HG02759 (cell line): ENCODE results near the gene ITGB2.

Experiments
- ATAC-seq: cut with Tn5 transposase; IDR thresholded peaks from one replicate; pipeline ENCODE4 v1.9.1; 2021; ENCODE audit warnings: mild to moderate bottlenecking, moderate library complexity; ENCODE audit not compliant: unreplicated experiment

ITGB2 gene

GRCh38 chr21:44955798-44956175 is 35.1 kb upstream of the ITGB2 start:
- ATAC-seq, result no peak

- no peak for ATAC-seq
Measured at GRCh38 chr21:44955141-44955797, 34.6 kb upstream of the ITGB2 start.

GRCh38 chr21:44954281-44954771 is 33.6 kb upstream of the ITGB2 start:
- ATAC-seq, result no peak

- no peak for ATAC-seq
Measured at GRCh38 chr21:44953628-44954021, 32.9 kb upstream of the ITGB2 start.

- no peak for ATAC-seq
Measured at GRCh38 chr21:44952929-44953627, 32.4 kb upstream of the ITGB2 start.

- no peak for ATAC-seq
Measured at GRCh38 chr21:44952116-44952928, 31.6 kb upstream of the ITGB2 start.

GRCh38 chr21:44951186-44951915 is 30.7 kb upstream of the ITGB2 start:
- no peak for ATAC-seq

- ATAC-seq, result no peak
Measured at GRCh38 chr21:44950351-44950750, 29.7 kb upstream of the ITGB2 start.

- ATAC-seq, result peak; percentile 43
Measured at GRCh38 chr21:44949779-44950198, 29.1 kb upstream of the ITGB2 start.

GRCh38 chr21:44949161-44949778 is 28.6 kb upstream of the ITGB2 start:
- ATAC-seq, result no peak

- ATAC-seq, result no peak
Measured at GRCh38 chr21:44948426-44949120, 27.9 kb upstream of the ITGB2 start.

GRCh38 chr21:44947930-44948331 is 27.2 kb upstream of the ITGB2 start:
- no peak for ATAC-seq

- ATAC-seq, result no peak
Measured at GRCh38 chr21:44947111-44947929, 26.6 kb upstream of the ITGB2 start.

- ATAC-seq, result no peak
Measured at GRCh38 chr21:44946254-44947041, 25.7 kb upstream of the ITGB2 start.

- ATAC-seq, result no peak
Measured at GRCh38 chr21:44944596-44944995, 23.9 kb upstream of the ITGB2 start.

GRCh38 chr21:44943686-44944550 is 23.2 kb upstream of the ITGB2 start:
- ATAC-seq, result no peak

GRCh38 chr21:44943005-44943685 is 22.4 kb upstream of the ITGB2 start:
- no peak for ATAC-seq
